Heart left ventricle (tissue), 13 donors: ENCODE data around the gene SP140L.

Experiments
- POLR2A ChIP-seq, 2 donors: fragments of 450-650 bp; IDR thresholded peaks; one replicate each; pipeline ENCODE4 v1.6.1; 2017; ENCODE audit warnings: antibody characterized with exemption in 2 of 2, mild to moderate bottlenecking in 2 of 2, moderate library complexity in 2 of 2
- TF ChIP-seq, protein P1 (sequence below), 12 donors: fragments of 200-600 bp; sonication (generic) in 4 of 12; IDR thresholded peaks; one replicate each; pipeline versions ENCODE4 v1.5.0 to v1.8.0; 2018 to 2022; ENCODE audit warnings: antibody characterized with exemption in 12 of 12, mild to moderate bottlenecking in 5 of 12
- donor health status: ischemic (EF 13 %, LVEDD 7.1; RV severe dilation, severe dysfunction).
- donor health status: DM: no; HTN: yes; CAD: no.
- donor health status: DM: no; HTN: no; CAD: no.
- donor health status: ischemic (EF 25% LVEDD 6.9; RV normal size, moderate dysfunction).
- donor health status: ischemic (EF 25% LVEDD 5.7; RV mildly dilated, moderate dysfunction).
- donor health status: ischemic (EF 35%, LVEDD 5.7; RV mildly dilated, moderate dysfunction).
- donor health status: nonischemic (EF 11% LVEDD 7.7; RV severe dilation, severe dysfunction).
- donor health status: DM: yes; HTN: yes; CAD: no.
- donor health status: PGD.
- donor health status: ischemic (EF 29% LVEDD 5.4; RV normal size, mild dysfunction).
- donor health status: nonischemic (EF 23%, LVEDD 6.1; RV moderate dilation, normal function).

DNA sequence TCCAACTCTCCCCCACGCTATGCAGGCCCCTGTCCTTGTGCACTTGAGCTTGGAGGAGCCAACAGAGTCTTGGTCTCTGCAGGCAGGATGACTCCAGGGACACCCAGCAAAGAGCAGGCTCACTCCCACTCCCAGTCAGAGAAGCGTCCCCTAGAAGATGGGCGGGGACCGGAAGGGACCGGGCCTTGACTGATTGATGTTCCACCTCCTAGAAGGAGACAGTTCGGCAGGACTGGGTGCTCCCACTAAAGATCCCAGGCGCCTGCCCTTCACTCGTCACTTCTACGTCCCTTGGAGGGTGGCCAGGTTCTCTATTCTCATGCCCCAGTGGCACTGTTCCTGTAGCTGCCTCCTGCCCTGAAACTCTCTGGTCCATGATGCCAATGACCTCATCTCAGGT is 85.9 kb downstream of the SP140L start:
- TF ChIP-seq, protein P1, sequence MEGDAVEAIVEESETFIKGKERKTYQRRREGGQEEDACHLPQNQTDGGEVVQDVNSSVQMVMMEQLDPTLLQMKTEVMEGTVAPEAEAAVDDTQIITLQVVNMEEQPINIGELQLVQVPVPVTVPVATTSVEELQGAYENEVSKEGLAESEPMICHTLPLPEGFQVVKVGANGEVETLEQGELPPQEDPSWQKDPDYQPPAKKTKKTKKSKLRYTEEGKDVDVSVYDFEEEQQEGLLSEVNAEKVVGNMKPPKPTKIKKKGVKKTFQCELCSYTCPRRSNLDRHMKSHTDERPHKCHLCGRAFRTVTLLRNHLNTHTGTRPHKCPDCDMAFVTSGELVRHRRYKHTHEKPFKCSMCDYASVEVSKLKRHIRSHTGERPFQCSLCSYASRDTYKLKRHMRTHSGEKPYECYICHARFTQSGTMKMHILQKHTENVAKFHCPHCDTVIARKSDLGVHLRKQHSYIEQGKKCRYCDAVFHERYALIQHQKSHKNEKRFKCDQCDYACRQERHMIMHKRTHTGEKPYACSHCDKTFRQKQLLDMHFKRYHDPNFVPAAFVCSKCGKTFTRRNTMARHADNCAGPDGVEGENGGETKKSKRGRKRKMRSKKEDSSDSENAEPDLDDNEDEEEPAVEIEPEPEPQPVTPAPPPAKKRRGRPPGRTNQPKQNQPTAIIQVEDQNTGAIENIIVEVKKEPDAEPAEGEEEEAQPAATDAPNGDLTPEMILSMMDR (IDR thresholded peaks at IDR 0.05) = no peak
- no peak for TF ChIP-seq POLR2A (IDR thresholded peaks at IDR 0.05)
